Activated T-helper 1 cell treated with anti-CD3 and anti-CD28 coated beads, Interleukin-2, amount 50 U/mL, for 16 hours (primary cell): ENCODE measurements around the gene LMF2.
"Not testable (repeated sequence)": the region's sequence is repeated elsewhere in the genome, so short reads cannot be mapped to it uniquely, and the experiment has no call there.

ENCODE experiments used
- DNase-seq, 2 donors: peaks; one replicate each; pipeline ENCODE4 v3.0.0-alpha.2; 2020; ENCODE audit warnings: low read depth in 1 of 2, low spot score in 1 of 2

LMF2 gene

DNA sequence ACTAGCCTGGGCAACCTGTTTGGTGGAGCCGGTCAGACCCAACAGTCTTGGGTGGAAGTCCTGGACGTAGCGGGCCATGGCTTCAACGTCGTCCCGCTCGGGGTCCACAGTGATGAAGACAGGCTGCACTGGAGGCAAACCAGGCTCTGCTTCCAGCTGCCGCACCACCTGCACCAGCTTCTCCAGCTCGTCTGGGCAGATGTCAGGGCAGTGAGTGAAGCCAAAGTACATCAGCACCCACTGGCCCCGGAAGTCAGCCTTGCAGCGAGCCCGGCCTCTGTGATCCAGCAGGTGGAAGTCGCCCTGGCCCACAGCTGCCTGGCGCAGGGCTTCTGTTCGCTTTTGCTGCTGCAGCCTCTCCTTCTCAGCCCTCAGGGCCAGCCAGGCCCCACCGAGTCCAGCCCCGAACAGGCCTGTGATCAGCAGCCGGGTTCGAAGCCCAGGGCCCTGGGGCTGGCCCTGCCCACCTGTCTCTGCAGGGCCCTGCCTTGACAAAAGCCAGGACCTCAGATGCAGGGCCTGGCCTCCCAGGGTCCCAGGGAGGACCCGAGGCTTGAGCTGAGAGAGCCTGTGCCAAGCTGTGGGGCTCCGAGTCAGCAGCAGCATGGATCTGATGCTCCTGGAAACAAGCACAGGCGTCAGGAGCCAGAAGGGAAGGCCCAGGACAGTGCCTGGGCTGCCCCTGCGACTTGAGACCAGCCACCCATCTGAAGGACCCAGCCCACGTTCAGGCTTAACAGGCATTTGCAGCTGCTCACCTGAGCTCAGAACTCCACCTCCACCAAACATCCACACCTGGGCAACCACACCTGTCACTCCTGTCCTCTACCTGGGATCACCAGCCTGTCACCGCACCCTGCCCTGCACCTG, 16.5 kb upstream of the LMF2 start:
- DNase-seq: no peak

DNA sequence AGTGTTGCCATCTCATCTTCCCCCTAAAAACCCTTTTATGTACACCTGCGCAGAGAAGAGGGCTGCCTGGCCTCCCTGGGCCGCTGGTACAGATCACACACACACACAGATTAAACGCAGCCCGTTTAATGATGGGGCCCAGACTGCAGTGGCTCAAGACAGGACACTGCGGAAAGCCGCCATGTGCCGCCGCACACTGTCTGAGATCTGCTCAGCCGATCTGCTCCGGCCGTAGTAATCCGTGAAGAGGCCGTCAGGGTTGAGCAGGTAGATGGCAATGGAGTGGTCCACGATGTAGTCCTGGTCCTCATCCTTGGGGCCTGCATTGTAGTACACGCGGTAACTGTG, 15.9 kb upstream of the LMF2 start:
- no peak for DNase-seq

DNA sequence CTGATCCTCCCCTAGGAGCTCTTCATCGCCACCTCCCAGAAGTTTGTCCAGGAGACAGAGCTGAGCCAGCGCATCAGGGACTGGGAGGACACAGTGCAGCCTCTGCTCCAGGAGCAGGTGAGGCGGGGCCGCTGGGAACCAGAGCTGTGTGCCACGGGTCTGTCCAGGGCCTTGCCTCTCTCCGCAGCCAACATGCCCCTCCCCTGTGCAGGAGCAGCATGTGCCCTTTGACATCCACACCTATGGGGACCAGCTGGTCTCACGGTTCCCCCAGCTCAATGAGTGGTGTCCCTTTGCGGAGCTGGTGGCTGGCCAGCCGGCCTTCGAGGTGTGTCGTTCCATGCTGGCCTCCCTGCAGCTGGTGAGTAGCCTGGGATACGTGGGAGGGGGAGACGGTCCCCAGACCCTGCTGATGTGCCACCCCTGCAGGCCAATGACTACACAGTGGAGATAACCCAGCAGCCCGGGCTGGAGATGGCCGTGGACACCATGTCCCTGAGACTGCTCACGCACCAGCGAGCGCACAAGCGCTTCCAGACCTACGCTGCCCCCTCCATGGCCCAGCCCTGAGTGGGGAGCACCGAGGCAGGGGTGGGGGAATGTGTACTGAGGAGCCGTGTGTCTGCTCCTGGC, 15.4 kb upstream of the LMF2 start:
- DNase-seq: no peak

DNA sequence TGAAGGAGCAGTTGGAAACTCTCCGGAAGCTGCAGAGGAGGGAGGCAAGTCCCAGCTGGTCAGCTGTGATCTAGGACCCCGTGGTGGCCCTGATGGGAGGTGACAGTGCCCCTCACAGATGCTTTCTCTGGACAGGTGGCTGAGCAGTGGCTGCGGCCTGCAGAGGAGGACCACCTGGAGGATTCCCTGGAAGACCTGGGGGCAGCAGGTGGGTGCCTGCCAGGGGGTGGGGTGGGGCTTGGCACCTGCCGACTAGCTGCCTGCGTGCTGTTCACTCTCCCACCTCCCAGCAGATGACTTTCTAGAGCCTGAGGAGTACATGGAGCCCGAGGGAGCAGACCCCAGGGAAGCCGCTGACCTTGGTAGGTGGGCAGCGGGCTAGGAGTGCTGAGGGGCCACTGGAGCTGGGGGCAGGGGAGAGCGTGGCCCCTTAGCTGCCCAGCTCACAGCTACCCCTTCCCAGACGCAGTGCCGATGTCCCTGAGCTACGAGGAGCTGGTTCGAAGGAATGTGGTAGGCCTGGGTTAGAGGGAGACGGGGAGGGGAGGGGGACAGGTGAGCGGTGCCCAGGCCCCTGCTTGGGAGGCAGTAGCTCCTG, 14.8 kb upstream of the LMF2 start:
- DNase-seq: no peak

DNA sequence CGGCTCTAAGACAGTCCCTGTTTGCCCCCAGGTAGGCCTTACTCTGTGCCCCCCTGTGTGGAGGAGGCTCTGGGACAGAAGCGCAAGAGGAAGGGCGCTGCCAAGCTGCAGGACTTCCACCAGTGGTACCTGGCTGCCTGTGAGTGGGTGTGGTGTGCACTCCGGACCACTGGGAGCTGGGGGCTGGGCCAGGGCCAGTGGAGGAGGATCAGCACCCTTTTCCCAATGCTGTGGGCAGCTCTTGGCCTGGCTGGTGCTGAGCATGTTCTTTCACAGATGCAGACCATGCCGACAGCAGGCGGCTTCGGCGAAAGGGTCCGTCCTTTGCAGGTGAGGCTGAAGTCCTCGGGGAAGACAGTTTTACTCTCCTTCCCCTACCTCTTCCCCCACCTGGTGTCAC, 14.2 kb upstream of the LMF2 start:
- no peak for DNase-seq

DNA sequence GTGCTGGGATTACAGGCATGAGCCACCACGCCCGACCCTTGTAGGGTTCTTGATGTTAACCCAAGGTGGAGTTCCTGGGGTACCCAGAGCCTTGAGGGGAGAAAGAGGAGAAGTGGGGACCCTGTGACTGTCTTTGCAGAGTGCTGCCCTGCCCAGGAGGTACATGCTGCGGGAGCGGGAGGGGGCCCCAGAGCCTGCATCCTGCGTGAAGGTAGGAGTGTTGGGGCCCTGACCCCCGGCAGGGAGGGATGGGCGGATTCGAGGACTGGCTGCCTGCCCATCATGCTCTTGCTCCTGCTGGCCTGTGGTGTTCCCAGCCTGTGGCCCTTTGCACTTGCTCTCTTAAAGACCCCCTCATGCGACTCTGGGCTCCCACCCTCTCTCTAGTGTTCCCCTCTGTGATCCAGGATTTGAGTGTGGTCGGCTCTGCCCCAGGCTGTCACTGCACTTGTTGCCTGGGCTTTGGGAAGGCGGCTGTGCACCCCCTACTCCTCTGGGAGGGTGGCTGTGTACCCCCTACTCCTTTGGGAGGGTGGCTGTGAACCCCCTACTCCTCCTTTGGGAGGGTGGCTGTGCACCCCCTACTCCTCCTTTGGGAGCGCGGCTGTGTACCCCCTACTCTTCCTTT, 13.4 kb upstream of the LMF2 start:
- DNase-seq: no peak

DNA sequence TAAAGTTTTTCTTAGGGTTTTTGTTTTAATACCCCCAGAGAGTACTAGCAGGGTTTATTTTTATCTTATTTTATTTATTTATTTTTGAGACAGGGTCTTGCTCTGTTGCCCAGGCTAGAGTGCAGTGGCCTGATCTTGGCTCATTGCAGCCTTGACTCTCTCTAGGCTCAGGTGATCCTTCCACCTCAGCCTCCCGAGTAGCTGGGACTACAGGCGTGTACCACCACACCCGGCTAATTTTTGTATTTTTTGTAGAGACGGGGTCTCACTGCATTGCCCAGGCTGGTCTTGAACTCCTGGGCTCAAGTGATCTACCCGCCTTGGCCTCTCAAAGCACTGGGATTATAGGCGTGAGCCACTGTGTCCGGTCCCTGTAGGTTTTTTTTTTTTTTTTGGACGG, 12.7 kb upstream of the LMF2 start:
- DNase-seq: not testable (repeated sequence)

DNA sequence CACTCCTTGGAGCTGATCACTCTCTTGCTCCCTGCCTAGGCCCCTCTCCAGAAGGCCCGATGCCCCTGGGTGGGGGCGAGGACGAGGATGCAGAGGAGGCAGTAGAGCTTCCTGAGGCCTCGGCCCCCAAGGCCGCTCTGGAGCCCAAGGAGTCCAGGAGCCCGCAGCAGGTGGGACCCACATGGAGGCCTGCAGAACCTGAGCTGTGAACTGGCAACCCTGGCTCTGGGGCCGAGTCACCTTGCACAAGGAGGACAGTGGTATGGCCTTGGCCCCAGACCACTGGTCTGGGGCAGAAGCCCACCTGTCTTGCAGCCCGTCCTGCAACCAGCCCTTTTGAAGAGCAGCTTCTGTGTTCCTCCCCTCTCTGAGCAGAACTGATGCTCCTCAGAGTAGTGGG, 11.6 kb upstream of the LMF2 start:
- DNase-seq: no peak

DNA sequence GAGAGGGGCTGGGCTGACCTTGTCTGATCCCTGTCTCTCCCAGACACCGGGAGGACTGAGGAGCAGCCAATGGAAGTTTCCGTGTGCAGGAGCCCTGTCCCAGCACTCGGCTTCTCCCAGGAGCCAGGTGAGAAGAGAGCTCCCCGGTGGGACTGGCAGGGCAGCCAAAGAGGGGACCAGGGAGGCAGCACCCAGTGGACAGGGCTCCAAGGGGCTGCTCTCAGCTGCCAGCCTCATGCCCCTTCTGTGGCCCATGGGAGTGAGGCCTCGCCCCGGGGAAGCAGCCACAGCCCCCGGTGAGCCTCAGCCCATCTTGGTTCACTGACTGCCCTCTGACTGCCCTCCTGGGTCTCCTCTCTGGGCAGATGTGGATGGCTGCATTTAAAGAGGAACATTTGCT, 11.1 kb upstream of the LMF2 start:
- no peak for DNase-seq

DNA sequence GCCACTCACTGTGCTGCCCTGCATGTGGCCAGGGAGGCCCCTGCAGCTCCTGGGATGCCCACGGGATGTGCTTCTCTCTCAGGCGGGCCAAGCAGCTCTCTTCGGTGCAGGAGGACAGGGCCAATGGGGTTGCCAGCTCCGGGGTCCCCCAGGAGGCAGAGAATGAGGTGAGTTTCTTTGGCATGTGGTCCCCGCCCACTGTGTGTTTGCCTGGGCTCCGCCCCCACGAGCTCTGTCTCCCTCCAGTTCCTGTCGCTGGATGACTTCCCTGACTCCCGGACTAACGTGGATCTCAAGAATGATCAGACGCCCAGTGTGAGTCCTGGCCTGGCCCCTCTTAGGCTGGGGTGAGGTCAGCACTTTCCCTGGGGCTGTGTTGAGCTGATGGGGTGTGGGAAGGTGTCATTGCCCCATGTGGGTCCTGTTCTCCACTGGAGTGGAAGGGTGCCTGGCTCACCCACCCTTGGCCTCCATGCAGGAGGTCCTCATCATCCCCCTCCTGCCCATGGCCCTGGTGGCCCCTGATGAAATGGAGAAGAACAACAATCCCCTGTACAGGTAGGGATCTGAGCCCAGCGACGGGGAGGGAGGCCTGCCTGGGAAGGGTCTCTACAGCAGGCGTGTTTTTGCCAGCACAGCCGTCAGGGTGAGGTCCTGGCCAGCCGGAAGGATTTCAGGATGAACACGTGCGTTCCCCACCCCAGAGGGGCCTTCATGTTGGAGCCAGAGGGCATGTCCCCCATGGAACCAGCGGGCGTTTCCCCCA, 10.2 kb upstream of the LMF2 start:
- no peak for DNase-seq

DNA sequence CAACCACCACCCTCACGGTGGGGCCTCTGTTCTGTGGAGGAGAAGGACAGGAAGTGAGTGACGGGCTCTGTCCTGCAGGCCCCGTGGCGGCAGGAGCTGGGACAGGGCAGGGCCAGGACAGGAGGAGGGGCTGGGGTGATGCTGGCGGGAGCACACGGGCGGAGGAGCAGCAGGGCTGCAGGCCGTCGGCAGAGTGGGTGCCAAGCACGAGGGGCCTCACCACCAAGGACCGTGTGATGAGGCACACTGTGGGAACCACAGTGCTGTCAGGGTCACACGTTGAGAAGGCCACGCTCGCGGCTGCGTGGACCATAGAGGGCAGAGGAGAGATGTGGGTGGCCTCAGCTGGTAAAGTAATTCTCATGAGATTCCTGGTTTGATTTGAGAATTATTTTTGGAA, 9.4 kb upstream of the LMF2 start:
- DNase-seq: no peak

DNA sequence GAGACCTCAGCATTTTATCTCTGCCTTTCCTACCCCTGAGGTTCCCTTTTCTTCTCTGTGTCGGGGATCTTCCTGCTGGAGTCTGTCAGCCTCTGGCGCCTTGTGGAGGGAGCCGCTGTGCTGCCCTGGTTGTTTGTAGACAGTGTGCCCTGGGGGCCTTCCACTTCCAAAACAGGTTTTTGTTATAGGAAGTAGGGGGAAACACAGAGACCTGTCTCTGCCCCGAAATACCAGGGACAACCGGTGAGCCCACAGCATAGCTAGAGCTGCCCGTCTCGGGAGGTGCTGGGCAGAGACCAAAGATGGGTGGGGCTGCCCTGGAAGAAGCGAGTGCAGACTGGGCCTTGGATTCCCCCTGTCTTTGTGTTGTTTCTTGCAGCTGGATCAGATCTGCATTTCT, 8.6 kb upstream of the LMF2 start:
- no peak for DNase-seq

DNA sequence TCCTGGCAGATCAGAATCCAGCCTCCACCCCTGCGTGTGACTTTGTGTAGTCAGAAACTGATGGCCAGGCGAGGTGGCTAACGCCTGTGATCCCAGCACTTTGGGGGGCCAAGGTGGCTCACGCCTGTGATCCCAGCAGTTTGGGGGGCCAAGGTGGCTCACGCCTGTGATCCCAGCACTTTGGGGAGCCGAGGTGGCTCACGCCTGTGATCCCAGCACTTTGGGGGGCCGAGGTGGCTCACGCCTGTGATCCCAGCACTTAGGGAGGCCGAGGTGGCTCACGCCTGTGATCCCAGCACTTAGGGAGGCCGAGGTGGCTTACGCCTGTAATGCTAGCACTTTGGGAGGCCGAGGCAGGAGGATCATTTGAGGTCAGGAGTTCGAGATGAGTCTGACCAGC, 5.7 kb upstream of the LMF2 start:
- no peak for DNase-seq

DNA sequence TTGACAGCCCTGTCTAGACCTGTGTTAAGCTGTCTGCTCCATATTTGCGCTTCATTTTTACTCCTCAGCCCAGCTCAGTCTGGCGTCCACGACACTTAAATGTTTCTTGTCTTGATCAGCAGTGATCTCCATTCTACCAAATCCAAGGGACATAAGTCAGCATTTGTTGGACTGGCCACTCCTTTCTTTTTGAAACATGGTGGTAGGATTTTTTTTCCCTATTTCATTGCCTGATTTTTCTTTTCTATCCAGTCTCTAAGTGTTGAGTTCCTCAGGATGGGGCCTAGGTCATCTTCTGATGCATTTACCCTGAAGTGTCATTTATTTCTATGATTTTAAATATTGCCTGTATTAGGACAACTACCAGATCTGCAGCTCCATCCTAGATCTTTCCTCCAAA, 1.4 kb upstream of the LMF2 start:
- no peak for DNase-seq

DNA sequence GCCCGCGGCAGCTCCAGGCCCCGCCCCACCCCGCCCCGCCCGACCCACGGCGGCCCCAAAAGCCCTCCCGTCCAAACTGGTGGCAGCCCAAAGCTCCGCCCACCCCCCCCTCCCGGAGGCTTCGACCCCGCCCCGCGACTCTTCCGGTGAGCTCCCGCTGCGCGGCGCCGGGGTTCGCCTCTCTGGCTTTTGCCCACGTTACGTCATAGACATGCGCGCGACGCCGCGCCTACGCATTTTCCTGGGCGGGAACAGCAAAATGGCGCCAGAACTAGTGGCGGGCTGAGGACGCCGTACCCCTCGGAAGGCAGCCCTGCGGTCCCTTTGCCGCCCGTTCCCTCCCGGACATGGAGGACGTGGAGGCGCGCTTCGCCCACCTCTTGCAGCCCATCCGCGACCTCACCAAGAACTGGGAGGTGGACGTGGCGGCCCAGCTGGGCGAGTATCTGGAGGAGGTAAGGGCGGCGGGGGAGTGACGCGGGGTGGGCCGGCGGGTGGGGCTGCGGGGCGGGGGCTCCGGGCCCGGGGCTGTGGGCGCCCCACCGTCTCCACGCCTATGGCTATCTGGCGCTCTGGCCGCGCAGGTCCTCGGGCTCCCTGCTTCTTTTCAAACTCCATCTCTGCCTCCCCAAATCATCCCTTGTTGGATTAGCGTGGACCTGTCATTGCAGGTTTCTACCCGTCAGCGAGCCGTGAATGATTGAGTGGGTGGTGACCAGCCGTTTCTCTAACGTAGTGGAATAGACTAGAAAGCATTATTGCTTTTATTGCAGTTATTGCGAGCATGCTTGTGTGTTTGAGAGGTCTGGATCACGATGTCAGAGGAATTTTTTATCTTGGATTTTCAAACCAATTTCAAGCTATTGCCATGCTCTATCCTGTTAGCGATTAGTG, 736 bp upstream of the LMF2 start, which contains the start of gene NCAPH2:
NCAPH2 (plus strand) TSS at position 234 of the 894 bp plus-strand sequence; CDS start at position 348, 114 bp downstream.
- DNase-seq: peak; percentile 93 to 98

DNA sequence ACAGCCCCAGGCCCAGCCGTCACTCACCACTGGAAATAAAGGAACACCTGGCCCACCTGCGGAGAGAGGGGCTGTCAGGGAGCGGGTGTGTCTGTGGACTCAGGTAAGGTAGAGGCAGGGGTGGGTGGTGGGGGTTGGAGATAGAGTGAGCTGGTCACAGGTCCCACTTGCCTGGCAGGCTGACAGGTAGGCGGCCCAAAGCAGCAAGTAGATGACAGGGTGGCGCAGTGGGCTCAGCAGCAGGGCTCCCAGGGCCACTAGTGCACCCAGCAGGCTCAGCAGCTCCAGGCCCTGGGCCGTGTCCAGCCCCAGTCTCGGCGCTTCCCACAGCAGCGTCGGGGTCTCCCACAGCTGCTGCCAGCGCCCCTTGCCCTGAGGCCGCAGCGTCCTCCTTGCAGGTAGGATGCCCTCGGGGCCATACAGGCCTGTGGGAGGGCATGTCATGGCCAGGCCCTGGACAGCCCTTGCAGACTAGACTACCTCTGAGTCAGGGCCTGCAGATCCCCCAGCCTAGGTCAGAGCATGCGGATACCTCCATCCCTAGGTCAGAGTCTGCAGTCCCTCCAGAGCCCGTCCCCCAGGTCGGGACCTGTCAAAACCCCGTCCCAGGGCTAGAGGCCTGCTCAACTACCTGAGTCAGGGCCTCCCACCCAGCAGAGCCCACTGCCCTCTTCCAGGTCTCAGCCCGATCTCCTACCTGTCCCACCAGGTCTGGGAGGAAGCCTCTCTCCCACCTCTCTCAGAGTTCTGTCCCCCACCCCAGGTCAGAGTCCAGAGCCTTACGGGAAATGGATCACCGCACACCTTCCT, 686 bp downstream of the LMF2 start:
- DNase-seq: no peak

DNA sequence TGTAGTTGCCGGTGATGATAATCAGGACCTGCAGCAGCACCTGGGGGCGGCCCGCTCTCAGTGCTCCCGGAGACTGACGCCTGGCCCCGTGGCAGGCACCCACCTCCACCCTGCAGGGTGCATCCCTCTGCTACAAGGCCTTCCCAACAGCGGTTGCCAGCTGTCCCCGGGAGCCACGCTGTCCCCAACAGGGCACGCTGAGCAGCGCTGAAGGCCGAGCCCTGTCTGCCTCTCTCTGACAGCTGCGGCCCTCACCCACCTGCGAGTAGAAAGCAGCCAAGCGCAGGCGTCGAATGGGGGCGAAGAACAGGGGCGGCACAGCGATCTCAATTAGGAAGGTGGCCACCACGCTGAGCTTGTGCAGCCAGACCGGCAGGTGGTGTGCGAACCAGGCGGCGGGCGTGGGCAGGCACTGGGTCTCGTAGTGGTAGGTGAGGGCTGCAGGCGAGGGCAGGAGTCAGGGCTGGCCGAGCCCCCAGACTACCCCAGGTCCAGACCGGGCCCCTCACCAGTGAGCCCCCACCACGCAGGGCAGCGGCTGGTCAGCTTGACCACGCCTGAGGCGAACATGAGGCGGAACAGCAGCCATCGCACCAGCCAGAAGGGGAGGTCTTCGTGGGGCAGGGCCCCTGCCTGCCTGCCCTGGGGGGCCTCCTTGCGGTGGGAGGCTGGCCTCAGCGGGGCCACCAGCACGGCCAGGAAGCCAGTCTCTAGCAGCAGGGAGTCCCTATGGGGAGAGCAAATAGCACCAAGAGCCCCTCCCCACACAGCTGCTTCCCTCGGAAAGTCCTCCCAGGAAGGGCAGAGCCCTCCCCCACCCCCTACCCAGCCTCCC, 1.5 kb downstream of the LMF2 start:
- no peak for DNase-seq

DNA sequence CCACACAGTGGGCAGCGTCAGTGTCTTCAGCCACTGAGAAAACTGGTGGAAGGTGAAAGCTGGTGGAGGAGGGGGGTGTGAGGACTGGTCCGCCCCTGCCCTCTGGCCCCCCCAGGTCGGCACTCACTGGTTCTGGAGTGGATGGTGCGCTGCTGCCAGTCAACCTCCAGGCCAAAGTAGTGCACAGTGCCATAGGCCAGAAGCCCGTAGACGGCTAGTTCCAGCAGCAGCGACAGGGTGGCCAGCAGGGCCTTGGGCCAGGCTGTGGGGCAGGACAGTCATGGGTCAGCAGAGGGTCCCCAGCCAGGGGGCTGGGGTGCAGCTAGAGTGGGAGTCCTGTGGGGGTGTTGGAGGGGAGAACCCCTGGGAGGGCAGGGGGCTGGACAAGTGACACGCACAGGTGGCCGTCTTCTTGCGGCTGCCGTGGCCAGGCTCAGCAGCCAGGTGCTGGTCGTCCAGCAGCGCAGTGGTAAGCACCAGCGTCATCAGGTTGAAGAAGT, 2.2 kb downstream of the LMF2 start:
- no peak for DNase-seq
